ENCODE measurements around the gene MYCBP2.
"Not testable (repeated sequence)": the region's sequence is repeated elsewhere in the genome, so short reads cannot be mapped to it uniquely, and the experiment has no call there.

The MYCBP2 gene

GRCh38 chr13:77350811-77351210, 23.9 kb upstream of the MYCBP2 start:
- H3K4me3 ChIP-seq (ENCODE audit: low read depth, low read length) = no peak overlapping the region
- TF ChIP-seq CTCF (IDR thresholded peaks at IDR 0.05; ENCODE audit: borderline replicate concordance, insufficient read depth, low read depth, low read length) = no peak

- TF ChIP-seq CTCF (IDR thresholded peaks at IDR 0.05; ENCODE audit: borderline replicate concordance, insufficient read depth, low read depth, low read length) = no peak
- H3K4me3 ChIP-seq (ENCODE audit: low read depth, low read length) = no peak overlapping the region
Observed at GRCh38 chr13:77349365-77349764, 22.5 kb upstream of the MYCBP2 start.

GRCh38 chr13:77347351-77347750, 20.5 kb upstream of the MYCBP2 start:
- H3K4me3 ChIP-seq (ENCODE audit: low read depth, low read length) = not testable (repeated sequence)

- H3K4me3 ChIP-seq (ENCODE audit: low read depth, low read length) = no peak overlapping the region
- no peak for TF ChIP-seq CTCF (IDR thresholded peaks at IDR 0.05; ENCODE audit: borderline replicate concordance, insufficient read depth, low read depth, low read length)
Observed at GRCh38 chr13:77345150-77345780, 18.4 kb upstream of the MYCBP2 start.

GRCh38 chr13:77343841-77344240, 16.9 kb upstream of the MYCBP2 start:
- no peak for TF ChIP-seq CTCF (IDR thresholded peaks at IDR 0.05; ENCODE audit: borderline replicate concordance, insufficient read depth, low read depth, low read length)
- H3K4me3 ChIP-seq (ENCODE audit: low read depth, low read length) = no peak overlapping the region

GRCh38 chr13:77339408-77339807, 12.5 kb upstream of the MYCBP2 start:
- H3K4me3 ChIP-seq (ENCODE audit: low read depth, low read length) = peak overlapping the region; percentile 6
- no peak for TF ChIP-seq CTCF (IDR thresholded peaks at IDR 0.05; ENCODE audit: borderline replicate concordance, insufficient read depth, low read depth, low read length)

GRCh38 chr13:77338961-77339401, 12.1 kb upstream of the MYCBP2 start:
- peak overlapping the region; percentile 32 for H3K4me3 ChIP-seq (ENCODE audit: low read depth, low read length)
- no peak for TF ChIP-seq CTCF (IDR thresholded peaks at IDR 0.05; ENCODE audit: borderline replicate concordance, insufficient read depth, low read depth, low read length)
